GM12878 (cell line): ENCODE results near the gene CDC42BPB. TPM values are rescaled to one million over a fixed set of nuclear protein-coding genes. Genes with fewer than 3 reads are reported as not detected.

ENCODE experiments used
- ATAC-seq: fragments of 200-7000 bp; cut with Tn5 transposase; 3 replicates; pipeline ENCODE4 v1.9.1; 2020; ENCODE audit warnings: mild to moderate bottlenecking, moderate library complexity
- BruUV-seq: library from RNA; stranded (reverse); fragments of 400-500 nt; replicated peaks from 2 replicates; lab custom pipeline; 2021; lab: Mats Ljungman, UMichigan
- CTCF ChIA-PET: fragments of 300-600 bp; sonication (Branson Sonifier 250); formaldehyde crosslinking; extraction: SDS; loops from one replicate; lab custom pipeline; 2021; ENCODE audit warnings: inconsistent platforms; lab: Yijun Ruan, JAX
- POLR2A ChIA-PET: fragments of 350-600 bp; formaldehyde crosslinking; extraction: SDS; loops from one replicate; lab custom pipeline; 2021; ENCODE audit warnings: inconsistent platforms; lab: Charles Lee
- RAD21 ChIA-PET: fragments of 300-600 bp; sonication (Branson Sonifier 250); formaldehyde crosslinking; loops from one replicate; lab custom pipeline; 2023; ENCODE audit warnings: antibody characterized with exemption; ENCODE audit not compliant: unreplicated experiment; lab: Charles Lee
- SMC1A ChIA-PET: fragments of 300-600 bp; sonication (Branson Sonifier 250); formaldehyde crosslinking; loops from one replicate; lab custom pipeline; 2023; ENCODE audit not compliant: unreplicated experiment, uncharacterized antibody; lab: Charles Lee
- DNase-seq: peaks from one replicate; pipeline ENCODE4 v3.0.0-alpha.2; 2011; ENCODE audit warnings: low read depth, low spot score
- FAIRE-seq: peaks from 3 replicates; lab custom pipeline; 2011; peaks lifted over from hg19 to GRCh38; lab: Jason Lieb, UNC
- H2AFZ ChIP-seq: 2 replicates; pipeline ENCODE4 v1.6.0; 2011; ENCODE audit warnings: low read depth, low read length, control low read depth; ENCODE audit not compliant: control insufficient read depth
- H3K27ac ChIP-seq: 2 replicates; pipeline ENCODE4 v1.5.1; 2011; ENCODE audit warnings: control low read depth; ENCODE audit not compliant: control insufficient read depth, insufficient read depth
- H3K27me3 ChIP-seq, 2 experiments: replicated peaks in 1 of 2; 2 replicates each; pipeline versions ENCODE4 v1.6.0 to v1.6.1; 2011; ENCODE audit warnings: low read length in 1 of 2; ENCODE audit not compliant: control insufficient read depth in 2 of 2, insufficient read depth in 2 of 2
- H3K36me3 ChIP-seq, 2 experiments: 2 replicates each; pipeline ENCODE4 v1.5.1; 2011; ENCODE audit warnings: low read length in 1 of 2; ENCODE audit not compliant: control insufficient read depth in 2 of 2, insufficient read depth in 2 of 2
- H3K4me1 ChIP-seq: 2 replicates; pipeline ENCODE4 v1.6.1; 2011; ENCODE audit warnings: mild to moderate bottlenecking, low read length, moderate library complexity, mixed read lengths; ENCODE audit not compliant: control insufficient read depth, insufficient read depth
- H3K4me2 ChIP-seq: 2 replicates; pipeline ENCODE4 v1.6.0; 2011; ENCODE audit warnings: control low read depth; ENCODE audit not compliant: control insufficient read depth, insufficient read depth
- H3K4me3 ChIP-seq: fragments of 200-600 bp; sonication (generic); 2 replicates; pipeline ENCODE4 v1.5.1; 2016
- H3K79me2 ChIP-seq: 2 replicates; pipeline ENCODE4 v1.6.0; 2011; ENCODE audit warnings: low read length; ENCODE audit not compliant: control insufficient read depth, insufficient read depth
- H3K9ac ChIP-seq: 2 replicates; pipeline ENCODE4 v1.8.0; 2011; ENCODE audit warnings: low read length, control low read depth, mixed read lengths; ENCODE audit not compliant: control insufficient read depth, insufficient read depth
- H3K9me3 ChIP-seq: replicated peaks from 3 replicates; pipeline ENCODE4 v1.5.1; 2011; ENCODE audit warnings: mild to moderate bottlenecking, low read length; ENCODE audit not compliant: control insufficient read depth, insufficient read depth
- H4K20me1 ChIP-seq: 2 replicates; pipeline ENCODE4 v1.6.0; 2011; ENCODE audit not compliant: control insufficient read depth, insufficient read depth
- ATF7 ChIP-seq: fragments of 450-650 bp; IDR thresholded peaks from 2 replicates; pipeline ENCODE4 v1.6.1; 2016; ENCODE audit warnings: low read depth, mild to moderate bottlenecking
- CHD1 ChIP-seq: IDR thresholded peaks from 2 replicates; pipeline ENCODE4 v1.6.1; 2012; ENCODE audit warnings: low read depth, low read length, improper control_type of control experiment
- HDAC2 ChIP-seq: fragments of 200-600 bp; sonication (generic); IDR thresholded peaks from 2 replicates; pipeline ENCODE4 v1.6.1; 2017
- HSF1 ChIP-seq: fragments of 150-350 bp; IDR thresholded peaks from 2 replicates; pipeline ENCODE4 v1.6.1; 2014; ENCODE audit warnings: mild to moderate bottlenecking, low read depth, low read length
- SMARCA5 ChIP-seq: fragments of 450-650 bp; IDR thresholded peaks from 2 replicates; pipeline ENCODE4 v1.6.1; 2017; ENCODE audit warnings: mild to moderate bottlenecking
- WGBS: methylation state at CpG from one replicate; pipeline ENCODE4 v1.1.6; 2016; ENCODE audit warnings: low lambda C conversion rate; ENCODE audit not compliant: insufficient replicate concordance, insufficient coverage; ENCODE audit errors: missing lambda C conversion rate; 5-methylcytosine and 5-hydroxymethylcytosine counted together
- in situ Hi-C: fragments of 300-500 bp; cut with MboI; formaldehyde crosslinking; loops from 9 replicates; pipeline ENCODE4 v1.14.3; 2018; ENCODE audit warnings: mixed read lengths
- intact Hi-C: fragments of 100-400 bp; cut with micrococcal nuclease; formaldehyde crosslinking; loops from one replicate; pipeline ENCODE4 v1.14.2; 2022; ENCODE audit not compliant: unreplicated experiment
- polyA plus RNA-seq, 11 experiments: library from polyadenylated mRNA; depleted of rRNA in 4 of 11; unstranded in 6 of 11; stranded (reverse) in 5 of 11; fragments of >200 nt; fragmentation: Nextera tagmentation in 4 of 11; fragmentation: Illumina TruSeq in 1 of 11; extraction: Ambion mirVana in 4 of 11; extraction: Trizol in 1 of 11; gene quantifications; 1 replicate in 1 of 11; 2 replicates in 10 of 11; pipeline versions ENCODE4 v1.2.1 to v1.2.3, GENCODE V29; 2011 to 2016; ENCODE audit warnings: inconsistent platforms in 2 of 11, missing spikeins in 2 of 11, low read depth in 1 of 11
- total RNA-seq, 4 experiments: library from RNA; depleted of rRNA in 3 of 4; stranded (reverse); fragments of >200 nt in 3 of 4; fragmentation: Illumina TruSeq in 1 of 4; extraction: Trizol in 1 of 4; gene quantifications; 2 replicates each; pipeline versions ENCODE4 v1.2.1 to v1.2.3, GENCODE V29; 2013 to 2021

CDC42BPB gene
- total and polyA plus RNA-seq, 10 of the 15 experiments (the other 5 are each of a cell fraction or from before 2014, with no cell fraction given), result 0.42 to 22.1 (median 13.3) TPM

DNA sequence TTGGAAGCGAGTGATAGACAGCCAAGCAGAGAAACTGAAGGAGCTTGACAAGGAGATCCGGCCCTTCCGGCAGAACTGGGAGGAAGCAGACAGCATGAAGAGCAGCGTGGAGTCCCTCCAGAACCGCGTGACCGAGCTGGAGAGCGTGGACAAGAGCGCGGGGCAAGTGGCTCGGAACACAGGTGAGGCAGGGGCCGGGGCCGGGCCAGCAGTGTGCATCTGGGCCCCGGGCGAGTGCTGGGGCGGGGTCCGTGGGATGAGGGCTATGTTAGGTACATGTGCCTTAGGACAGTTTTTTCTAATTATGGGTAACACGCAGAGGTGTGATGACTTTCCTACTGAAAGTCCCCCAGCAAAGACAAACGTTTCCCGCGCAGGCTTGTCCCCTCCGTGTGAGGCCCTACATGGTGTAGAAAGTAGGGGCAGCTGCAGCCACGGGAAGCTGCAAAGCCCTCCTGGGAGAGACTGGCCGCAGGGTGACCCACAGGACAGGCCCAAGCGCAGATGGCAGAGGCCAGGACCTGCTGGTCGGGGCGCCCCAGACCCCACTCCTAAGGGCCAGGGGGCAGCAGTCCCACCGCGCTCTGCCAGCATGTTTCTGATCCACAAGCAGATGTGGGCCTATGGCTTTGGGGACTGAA lies 154.0 kb downstream of the CDC42BPB start:
- ATAC-seq, result no peak
- H3K9ac ChIP-seq, result peak overlapping the region; percentile 78; the same call in 1 of the 2 replicates
- no peak overlapping the region for H3K4me2 ChIP-seq
- in situ Hi-C loops, result no loop called here
- H3K9me3 ChIP-seq, result no peaks in the 10 kb centered on the region
- TF ChIP-seq SMARCA5 (no peak), HSF1 (no peak), ATF7 (no peak), HDAC2 (no peak), CHD1 (no peak)
- ChIA-PET SMC1A (interaction anchor here (0.6 to 3.0 kb wide), 5 partner anchors 104 to 209 kb away, joined by 3 to 15 read pairs (median 4); no protein-coding TSS in a partner anchor), POLR2A (interaction anchor here (2.3 kb wide), 1 partner anchor 121 kb away, joined by 14 read pairs; no protein-coding TSS in a partner anchor), CTCF (interaction anchor here (1.1 to 3.6 kb wide), 4 partner anchors 13 to 208 kb away, joined by 3 to 25 read pairs (median 15); no protein-coding TSS in a partner anchor), RAD21 (interaction anchor here (3.0 to 3.4 kb wide), 2 partner anchors 119 to 209 kb away, joined by 25 to 26 read pairs; no protein-coding TSS in a partner anchor)
- peaks cover 46% of the 10 kb centered on the region for H3K4me1 ChIP-seq
- peaks cover 30% of the 10 kb centered on the region for H3K79me2 ChIP-seq
- intact Hi-C loops, result loop anchor here (5.0 kb wide), 1 partner anchor 126 kb away; the partner anchor contains the start of gene TRAF3
- DNase-seq, result no peak
- BruUV-seq, result no TSS peak
- 91% methylated on average over 29 of the region's 29 CpGs for WGBS
- no peaks in the 10 kb centered on the region for H4K20me1 ChIP-seq
- no peak overlapping the region for H3K4me3 ChIP-seq
- no peak for FAIRE-seq
- H3K36me3 ChIP-seq, result peaks cover 30 to 42% of the 10 kb centered on the region in 2 experiments
- no peaks in the 10 kb centered on the region for H3K27me3 ChIP-seq
- no peak overlapping the region for H2AFZ ChIP-seq
- peak overlapping the region; percentile 98 for H3K27ac ChIP-seq
